SU-DHL-6 (cell line): Measurements from ENCODE around the gene FSHR.

Experiments
- H2AFZ ChIP-seq: fragments of 200-600 bp; sonication (generic); 2 replicates; pipeline ENCODE4 v1.6.1; 2014; ENCODE audit warnings: low read depth, mild to moderate bottlenecking, moderate library complexity, mixed read lengths, antibody characterized with exemption, low read length; ENCODE audit not compliant: severe bottlenecking
- H3F3A ChIP-seq: fragments of 200-600 bp; shearing (Covaris generic); 2 replicates; pipeline ENCODE4 v1.6.0; 2016; ENCODE audit warnings: antibody characterized with exemption, mild to moderate bottlenecking; ENCODE audit not compliant: insufficient read depth
- H3K27ac ChIP-seq: fragments of 200-600 bp; sonication (generic); 2 replicates; pipeline ENCODE4 v1.5.1; 2016; ENCODE audit warnings: low read depth, mild to moderate bottlenecking, low read length, moderate library complexity, mixed read lengths
- H3K27me3 ChIP-seq: fragments of 200-600 bp; sonication (generic), shearing (Covaris generic); 2 replicates; pipeline ENCODE4 v1.6.0; 2014; ENCODE audit warnings: mild to moderate bottlenecking, low read length
- H3K36me3 ChIP-seq: fragments of 200-600 bp; sonication (generic); 2 replicates; pipeline ENCODE4 v1.6.1; 2014; ENCODE audit warnings: mild to moderate bottlenecking, low read length, mixed read lengths
- H3K4me2 ChIP-seq: fragments of 300-600, 200-600 bp; shearing (Covaris generic), sonication (generic); 2 replicates; pipeline ENCODE4 v1.6.0; 2014; ENCODE audit warnings: low read length, low read depth, mild to moderate bottlenecking; ENCODE audit not compliant: poor library complexity, severe bottlenecking
- H3K4me3 ChIP-seq: fragments of 200-600 bp; sonication (generic); 2 replicates; pipeline ENCODE4 v1.5.1; 2014; ENCODE audit warnings: antibody characterized with exemption, low read length, mild to moderate bottlenecking, mixed read lengths; ENCODE audit not compliant: insufficient read depth, poor library complexity, severe bottlenecking
- H3K79me2 ChIP-seq: fragments of 200-600 bp; sonication (generic); 2 replicates; pipeline ENCODE4 v1.6.1; 2014; ENCODE audit warnings: mild to moderate bottlenecking, low read length, moderate library complexity; ENCODE audit not compliant: insufficient read depth
- H3K9ac ChIP-seq: fragments of 200-600 bp; sonication (generic); 2 replicates; pipeline ENCODE4 v1.7.0; 2014; ENCODE audit warnings: mild to moderate bottlenecking, low read length
- H3K9me2 ChIP-seq: fragments of 200-600 bp; sonication (generic); replicated peaks from 2 replicates; pipeline ENCODE4 v1.6.1; 2014; ENCODE audit warnings: low read length; ENCODE audit not compliant: insufficient read depth
- H3K9me3 ChIP-seq: fragments of 200-600 bp; sonication (generic); 2 replicates; pipeline ENCODE4 v1.6.1; 2014; ENCODE audit warnings: low read length, mixed read lengths; ENCODE audit not compliant: insufficient read depth
- H4K20me1 ChIP-seq: fragments of 200-600 bp; sonication (generic); 2 replicates; pipeline ENCODE4 v1.6.1; 2014; ENCODE audit warnings: low read depth, mild to moderate bottlenecking, antibody characterized with exemption, low read length, moderate library complexity, mixed read lengths
- CTCF ChIP-seq: fragments of 200-600 bp; sonication (generic); IDR thresholded peaks from one replicate; pipeline ENCODE4 v1.5.1; 2017; ENCODE audit warnings: antibody characterized with exemption, mild to moderate bottlenecking, low read length, moderate library complexity; ENCODE audit not compliant: insufficient read depth, poor library complexity, severe bottlenecking
- EZH2phosphoT487 ChIP-seq: fragments of 200-600 bp; sonication (generic), shearing (Covaris generic); conservative IDR thresholded peaks from 2 replicates; pipeline ENCODE4 v1.6.1; 2018; ENCODE audit warnings: mild to moderate bottlenecking, antibody characterized with exemption, low read length, moderate library complexity, mixed read lengths

FSHR gene

DNA sequence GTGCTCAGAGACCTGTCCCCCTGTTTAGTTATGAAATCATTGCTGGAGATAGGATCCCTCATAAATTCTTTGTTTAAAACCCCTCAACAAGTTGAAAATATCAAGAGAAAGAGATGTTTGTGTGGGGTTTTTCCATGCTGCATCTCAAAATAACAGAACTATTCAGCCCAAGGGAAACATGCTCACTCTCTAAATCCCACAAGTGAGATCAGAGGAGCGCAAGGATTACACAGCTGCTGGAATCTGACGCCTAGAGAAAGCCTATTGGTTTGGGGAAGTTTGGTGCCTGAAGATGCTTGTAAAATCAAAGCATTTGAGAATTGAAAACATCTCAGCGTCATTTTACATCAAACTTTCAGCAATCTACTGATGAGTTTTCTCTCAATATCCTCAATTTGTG is 7.9 kb downstream of the FSHR start:
- Histone ChIP-seq H3K27me3 (no peaks in the 10 kb centered on the region), H3K4me2 (no peak overlapping the region), H3K79me2 (no peaks in the 10 kb centered on the region), H3K9me2 (no peaks in the 10 kb centered on the region), H3K36me3 (no peaks in the 10 kb centered on the region), H3F3A (no peaks in the 10 kb centered on the region), H3K9ac (no peak overlapping the region), H2AFZ (no peak overlapping the region), H3K27ac (no peak overlapping the region), H3K4me3 (no peak overlapping the region), H4K20me1 (no peaks in the 10 kb centered on the region), H3K9me3 (no peaks in the 10 kb centered on the region)
- TF ChIP-seq EZH2phosphoT487 (no peak), CTCF (no peak)

GRCh38 chr2:49131801-49132200 is 22.5 kb downstream of the FSHR start:
- no peaks in the 10 kb centered on the region for H3F3A ChIP-seq
- TF ChIP-seq CTCF, result no peak
- TF ChIP-seq EZH2phosphoT487, result no peak
- H2AFZ ChIP-seq, result no peak overlapping the region
- no peak overlapping the region for H3K9ac ChIP-seq
- H3K36me3 ChIP-seq, result no peaks in the 10 kb centered on the region
- no peak overlapping the region for H3K4me2 ChIP-seq
- no peaks in the 10 kb centered on the region for H4K20me1 ChIP-seq
- H3K27ac ChIP-seq, result no peak overlapping the region
- peaks cover 7% of the 10 kb centered on the region; the same call in 1 of the 2 replicates for H3K9me3 ChIP-seq
- H3K9me2 ChIP-seq, result no peaks in the 10 kb centered on the region
- H3K79me2 ChIP-seq, result no peaks in the 10 kb centered on the region
- no peak overlapping the region for H3K4me3 ChIP-seq
- no peaks in the 10 kb centered on the region for H3K27me3 ChIP-seq

- Histone ChIP-seq H3F3A (no peaks in the 10 kb centered on the region), H3K9me2 (no peaks in the 10 kb centered on the region), H3K9ac (no peak overlapping the region), H2AFZ (no peak overlapping the region), H3K4me2 (no peak overlapping the region), H3K27ac (no peak overlapping the region), H3K79me2 (no peaks in the 10 kb centered on the region), H3K4me3 (no peak overlapping the region), H3K9me3 (peaks cover 11% of the 10 kb centered on the region; the same call in 1 of the 2 replicates), H3K27me3 (no peaks in the 10 kb centered on the region), H4K20me1 (no peaks in the 10 kb centered on the region), H3K36me3 (no peaks in the 10 kb centered on the region)
- TF ChIP-seq CTCF (no peak), EZH2phosphoT487 (no peak)
Measured at GRCh38 chr2:49129034-49129433, 25.3 kb downstream of the FSHR start.
